CD4-positive, alpha-beta T cell (primary cell): ENCODE measurements around the gene ACRV1. TPM values are rescaled to one million over a fixed set of nuclear protein-coding genes. Genes with fewer than 3 reads are reported as not detected.
A peak's percentile ranks its signal among the peaks of the same experiment; 100 is the strongest.

Experiments
- ATAC-seq: fragments of 200-7000 bp; cut with Tn5 transposase; one replicate; pipeline ENCODE4 v1.10.0; 2022; ENCODE audit warnings: mild to moderate bottlenecking; ENCODE audit not compliant: poor library complexity
- CTCF ChIA-PET: fragments of 350-600 bp; sonication (Branson Sonifier 250); formaldehyde crosslinking; loops from one replicate; lab custom pipeline; 2021; ENCODE audit warnings: antibody characterized with exemption, inconsistent platforms; lab: Charles Lee
- POLR2A ChIA-PET: fragments of 350-600 bp; sonication (Branson Sonifier 250); formaldehyde crosslinking; loops from one replicate; lab custom pipeline; 2021; ENCODE audit warnings: antibody characterized with exemption, inconsistent platforms; lab: Charles Lee
- DNase-seq, 14 experiments: peaks; one replicate each; pipeline ENCODE4 v3.0.0-alpha.2; 2013 to 2020; ENCODE audit warnings: mixed read lengths in 2 of 14
- H3K27ac ChIP-seq, 2 donors: one replicate each; pipeline versions ENCODE4 v1.5.1 to v1.7.0; 2013; ENCODE audit warnings: low read length in 2 of 2, low read depth in 1 of 2, mild to moderate bottlenecking in 1 of 2
- H3K27me3 ChIP-seq, 2 experiments: 1 replicate in 1 of 2; 2 replicates in 1 of 2; pipeline versions ENCODE4 v1.6.1 to v1.7.0; 2013; ENCODE audit warnings: low read length in 2 of 2, control low read depth in 1 of 2, mild to moderate bottlenecking in 1 of 2, moderate library complexity in 1 of 2; ENCODE audit not compliant: insufficient read depth in 2 of 2, control insufficient read depth in 1 of 2
- H3K36me3 ChIP-seq: one replicate; pipeline ENCODE4 v1.6.1; 2013; ENCODE audit warnings: low read length, control low read depth; ENCODE audit not compliant: insufficient read depth
- H3K4me1 ChIP-seq: one replicate; pipeline ENCODE4 v1.6.1; 2013; ENCODE audit warnings: low read length, control low read depth; ENCODE audit not compliant: insufficient read depth
- H3K4me3 ChIP-seq: one replicate; pipeline ENCODE4 v1.5.1; 2013; ENCODE audit warnings: mild to moderate bottlenecking, low read length, moderate library complexity
- H3K9me3 ChIP-seq, 2 experiments: 1 replicate in 1 of 2; 2 replicates in 1 of 2; pipeline versions ENCODE4 v1.6.1 to v1.7.0; 2013; ENCODE audit warnings: low read length in 2 of 2, mild to moderate bottlenecking in 2 of 2, control low read depth in 1 of 2, moderate library complexity in 1 of 2; ENCODE audit not compliant: control insufficient read depth in 1 of 2, insufficient read depth in 1 of 2
- H3K27ac Mint-ChIP-seq: one replicate; pipeline ENCODE4 v1.8.0; 2020; ENCODE audit warnings: mixed read lengths
- H3K27me3 Mint-ChIP-seq: one replicate; pipeline ENCODE4 v1.8.0; 2021; ENCODE audit warnings: mixed read lengths
- H3K36me3 Mint-ChIP-seq: one replicate; pipeline ENCODE4 v1.8.0; 2021; ENCODE audit warnings: low read depth, mixed read lengths
- H3K4me1 Mint-ChIP-seq: one replicate; pipeline ENCODE4 v1.8.0; 2021; ENCODE audit warnings: low read depth, mixed read lengths
- H3K4me3 Mint-ChIP-seq: one replicate; pipeline ENCODE4 v1.8.0; 2020; ENCODE audit warnings: mild to moderate bottlenecking, mixed read lengths
- H3K9me3 Mint-ChIP-seq: one replicate; pipeline ENCODE4 v1.8.0; 2020; ENCODE audit warnings: mixed read lengths
- CTCF ChIP-seq: fragments of 200-600 bp; IDR thresholded peaks from one replicate; pipeline ENCODE4 v1.8.0; 2022; ENCODE audit warnings: antibody characterized with exemption, mild to moderate bottlenecking
- intact Hi-C, 2 experiments: fragments of 100-400 bp; cut with DNase I in 1 of 2; cut with micrococcal nuclease in 1 of 2; formaldehyde crosslinking; loops; one replicate each; pipeline versions ENCODE4 v1.15.1 to v1.9.0; 2023 to 2025; cut with DNase I, micrococcal nuclease
- total RNA-seq, 174 experiments: library from RNA in 2 of 174; stranded (reverse) in 2 of 174; gene quantifications; one replicate each; pipeline ENCODE4 v1.2.3 and lab custom pipeline; 2021 to 2026

ACRV1 gene
- total RNA-seq, 2 experiments from 2014 or later, result not detected

GRCh38 chr11:125627236-125627910, 53.3 kb downstream of the ACRV1 start:
- intact Hi-C loops, result loop anchor here (5.0 to 10.0 kb wide), 8 partner anchors 245 to 657 kb away; partner anchors contain the start of genes CDON (in 1 of the 2), DDX25 (in 1 of the 2), FAM118B (in 1 of the 2) and HYLS1 (in 1 of the 2)
- H3K36me3 Mint-ChIP-seq, result peaks cover 14% of the 10 kb centered on the region
- H3K4me1 Mint-ChIP-seq, result peaks cover 22% of the 10 kb centered on the region
- H3K4me3 ChIP-seq, result no peak overlapping the region
- H3K4me3 Mint-ChIP-seq, result peak overlapping the region; percentile 100
- no peaks in the 10 kb centered on the region for H3K9me3 Mint-ChIP-seq
- H3K4me1 ChIP-seq, result peaks cover 19% of the 10 kb centered on the region
- POLR2A ChIA-PET, result interaction anchor here (0.6 to 5.3 kb wide), 2 partner anchors 35 to 57 kb away, joined by 3 to 61 read pairs; partner anchors contain the start of gene STT3A
- DNase-seq (no peak), ATAC-seq (no peak)
- H3K27me3 ChIP-seq, result no peaks in the 10 kb centered on the region
- H3K27ac Mint-ChIP-seq, result peak overlapping the region; percentile 66
- no peaks in the 10 kb centered on the region for H3K36me3 ChIP-seq
- CTCF ChIA-PET, result no interaction called here
- no peak overlapping the region for H3K27ac ChIP-seq
- TF ChIP-seq CTCF, result no peak
- H3K27me3 Mint-ChIP-seq, result no peaks in the 10 kb centered on the region
- no peaks in the 10 kb centered on the region for H3K9me3 ChIP-seq

- no peaks in the 10 kb centered on the region for H3K9me3 Mint-ChIP-seq
- Histone ChIP-seq H3K27ac (peak overlapping the region; percentile 94 to 98), H3K36me3 (peaks cover 8% of the 10 kb centered on the region), H3K4me1 (peaks cover 19% of the 10 kb centered on the region), H3K27me3 (no peaks in the 10 kb centered on the region), H3K9me3 (no peaks in the 10 kb centered on the region), H3K4me3 (peak overlapping the region; percentile 87)
- ChIA-PET CTCF (no interaction called here), POLR2A (interaction anchor here (0.6 to 5.3 kb wide), 4 partner anchors 34 to 585 kb away, joined by 3 to 61 read pairs (median 3); partner anchors contain the start of genes RPUSD4 and STT3A)
- intact Hi-C loops, result loop anchor here (1.0 to 10.0 kb wide), 10 partner anchors 57 to 658 kb away; partner anchors contain the start of genes HYLS1 (in 2 of the 2), CDON (in 1 of the 2), DDX25 (in 1 of the 2) and EI24 (in 1 of the 2)
- peak overlapping the region; percentile 66 for H3K27ac Mint-ChIP-seq
- TF ChIP-seq CTCF, result peak; percentile 38
- peak in 12 of 14 experiments; percentile 2 to 64 (median 14) for DNase-seq
- peak overlapping the region; percentile 100 for H3K4me3 Mint-ChIP-seq
- no peaks in the 10 kb centered on the region for H3K27me3 Mint-ChIP-seq
- peaks cover 22% of the 10 kb centered on the region for H3K4me1 Mint-ChIP-seq
- ATAC-seq, result peak; percentile 43
- peaks cover 20% of the 10 kb centered on the region for H3K36me3 Mint-ChIP-seq
These were observed 54.2 kb downstream of the ACRV1 start for GRCh38 chr11:125626288-125626950.

GRCh38 chr11:125625630-125626287, 54.9 kb downstream of the ACRV1 start:
- Mint-ChIP-seq H3K27ac (peak overlapping the region; percentile 66), H3K4me1 (peaks cover 22% of the 10 kb centered on the region), H3K4me3 (peak overlapping the region; percentile 100), H3K27me3 (no peaks in the 10 kb centered on the region), H3K9me3 (no peaks in the 10 kb centered on the region), H3K36me3 (peaks cover 27% of the 10 kb centered on the region)
- TF ChIP-seq CTCF, result no peak
- DNase-seq (peak; percentile 66 to 91 (median 78)), ATAC-seq (peak; percentile 89)
- Histone ChIP-seq H3K27ac (peak overlapping the region; percentile 94 to 98), H3K36me3 (peaks cover 14% of the 10 kb centered on the region), H3K9me3 (no peaks in the 10 kb centered on the region), H3K4me1 (peaks cover 19% of the 10 kb centered on the region), H3K4me3 (peak overlapping the region; percentile 87), H3K27me3 (no peaks in the 10 kb centered on the region)
- POLR2A ChIA-PET, result interaction anchor here (0.8 to 5.3 kb wide), 10 partner anchors 12 to 637 kb away, joined by 3 to 61 read pairs (median 3); partner anchors contain the start of genes EI24, HYLS1, PUS3 and RPUSD4
- CTCF ChIA-PET, result interaction anchor here (1.3 to 1.8 kb wide), 2 partner anchors 34 to 57 kb away, joined by 4 to 5 read pairs; partner anchors contain the start of gene EI24
- intact Hi-C loops, result loop anchor here (1.0 to 10.0 kb wide), 12 partner anchors 29 to 659 kb away; partner anchors contain the start of genes HYLS1 (in 2 of the 2), CDON (in 1 of the 2), DDX25 (in 1 of the 2) and EI24 (in 1 of the 2)
